Keratinocyte (primary cell): ENCODE results near the gene SHANK1.

Source experiments
- EZH2 ChIP-seq: IDR thresholded peaks from one replicate; pipeline ENCODE4 v1.6.1; 2012; ENCODE audit warnings: inconsistent platforms, mild to moderate bottlenecking, low read length, moderate library complexity
- TF ChIP-seq, protein P1 (sequence below), 3 experiments: IDR thresholded peaks in 1 of 3; conservative IDR thresholded peaks in 1 of 3; optimal IDR thresholded peaks in 1 of 3; 2 replicates in 2 of 3; 3 replicates in 1 of 3; pipeline versions ENCODE3 to v1.5.1; 2011; ENCODE audit warnings: low read length in 3 of 3, mild to moderate bottlenecking in 3 of 3, moderate library complexity in 2 of 3, control low read depth in 1 of 3, inconsistent platforms in 1 of 3; ENCODE audit not compliant: insufficient read depth in 2 of 3; ENCODE audit errors: extremely low read depth in 1 of 3

DNA sequence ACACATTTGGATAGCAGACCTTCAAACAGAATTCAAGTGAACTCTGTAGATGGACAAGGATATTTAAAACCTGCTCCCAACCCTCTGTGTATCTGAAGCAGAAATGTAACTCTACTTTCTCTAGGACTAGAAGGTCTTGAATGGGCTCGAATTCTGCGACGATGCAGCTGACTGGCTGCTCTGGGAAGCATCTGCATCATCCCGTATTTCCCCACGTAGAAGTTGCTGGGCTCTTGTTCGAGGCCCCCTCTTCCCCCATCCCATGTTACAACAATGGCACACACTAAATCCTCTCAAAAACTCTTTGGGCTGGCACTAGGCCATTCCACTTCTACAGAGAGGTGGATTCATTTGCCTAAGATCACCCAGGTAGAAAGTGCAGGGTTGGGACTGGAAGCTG, 55.4 kb downstream of the SHANK1 start:
- TF ChIP-seq, protein P1, sequence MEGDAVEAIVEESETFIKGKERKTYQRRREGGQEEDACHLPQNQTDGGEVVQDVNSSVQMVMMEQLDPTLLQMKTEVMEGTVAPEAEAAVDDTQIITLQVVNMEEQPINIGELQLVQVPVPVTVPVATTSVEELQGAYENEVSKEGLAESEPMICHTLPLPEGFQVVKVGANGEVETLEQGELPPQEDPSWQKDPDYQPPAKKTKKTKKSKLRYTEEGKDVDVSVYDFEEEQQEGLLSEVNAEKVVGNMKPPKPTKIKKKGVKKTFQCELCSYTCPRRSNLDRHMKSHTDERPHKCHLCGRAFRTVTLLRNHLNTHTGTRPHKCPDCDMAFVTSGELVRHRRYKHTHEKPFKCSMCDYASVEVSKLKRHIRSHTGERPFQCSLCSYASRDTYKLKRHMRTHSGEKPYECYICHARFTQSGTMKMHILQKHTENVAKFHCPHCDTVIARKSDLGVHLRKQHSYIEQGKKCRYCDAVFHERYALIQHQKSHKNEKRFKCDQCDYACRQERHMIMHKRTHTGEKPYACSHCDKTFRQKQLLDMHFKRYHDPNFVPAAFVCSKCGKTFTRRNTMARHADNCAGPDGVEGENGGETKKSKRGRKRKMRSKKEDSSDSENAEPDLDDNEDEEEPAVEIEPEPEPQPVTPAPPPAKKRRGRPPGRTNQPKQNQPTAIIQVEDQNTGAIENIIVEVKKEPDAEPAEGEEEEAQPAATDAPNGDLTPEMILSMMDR (optimal IDR thresholded peaks at IDR 0.05 in 1 of 3, IDR thresholded peaks at IDR 0.05 in 1 of 3, conservative IDR thresholded peaks at IDR 0.05 in 1 of 3; ENCODE audit: extremely low read depth in 1 of 3, insufficient read depth in 2 of 3, low read length in 3 of 3): no peak
- no peak for TF ChIP-seq EZH2
